WERI-Rb-1 (cell line): ENCODE results near the gene CGB1.

Experiments used
- DNase-seq: peaks from one replicate; pipeline ENCODE4 v3.0.0-alpha.2; 2020
- H3K27ac ChIP-seq: fragments of 250-450 bp; sonication (Bioruptor Pico); 2 replicates; pipeline ENCODE4 v1.5.1; 2020; ENCODE audit warnings: mild to moderate bottlenecking, moderate library complexity
- H3K27me3 ChIP-seq: fragments of 250-450 bp; sonication (Bioruptor Pico); 2 replicates; pipeline ENCODE4 v1.5.1; 2021; ENCODE audit warnings: mild to moderate bottlenecking, low read depth, moderate library complexity; ENCODE audit not compliant: insufficient read depth, severe bottlenecking
- H3K36me3 ChIP-seq: fragments of 250-450 bp; sonication (Bioruptor Pico); 2 replicates; pipeline ENCODE4 v1.5.1; 2020; ENCODE audit warnings: mild to moderate bottlenecking, moderate library complexity
- H3K4me3 ChIP-seq: 2 replicates; pipeline ENCODE4 v1.5.1; 2011; ENCODE audit warnings: low read depth, mild to moderate bottlenecking, control low read depth, low read length
- H3K9me3 ChIP-seq: fragments of 250-450 bp; sonication (Bioruptor Pico); 2 replicates; pipeline ENCODE4 v1.5.1; 2021; ENCODE audit warnings: mild to moderate bottlenecking, moderate library complexity; ENCODE audit not compliant: severe bottlenecking
- TF ChIP-seq, protein P1 (sequence below): IDR thresholded peaks from 2 replicates; pipeline ENCODE4 v1.5.1; 2011; ENCODE audit warnings: low read depth, mild to moderate bottlenecking, control low read depth, inconsistent platforms, low read length

The CGB1 gene

DNA sequence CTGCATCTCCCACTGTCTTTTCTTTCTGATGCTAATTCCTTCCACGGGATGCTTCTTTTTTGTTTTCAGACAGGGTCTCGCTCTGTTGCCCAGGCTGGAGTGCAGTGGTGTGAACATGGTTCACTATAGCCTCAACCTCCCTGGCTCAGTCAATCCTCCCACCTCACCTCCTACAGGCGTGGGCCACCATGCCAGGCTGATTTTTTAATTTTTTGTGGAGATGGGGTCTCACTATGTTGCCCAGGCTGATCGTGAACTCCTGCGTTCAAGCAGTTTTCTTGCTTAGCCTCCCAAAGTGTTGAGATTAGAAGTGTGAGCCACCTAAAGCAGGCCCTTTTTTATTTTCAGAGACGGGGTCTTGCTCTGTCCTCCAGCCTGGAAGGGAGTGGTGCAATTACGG is 48.4 kb downstream of the CGB1 start:
- Histone ChIP-seq H3K36me3 (peaks cover 39% of the 10 kb centered on the region), H3K9me3 (no peaks in the 10 kb centered on the region), H3K27me3 (no peaks in the 10 kb centered on the region), H3K27ac (peak overlapping the region; percentile 81), H3K4me3 (no peak overlapping the region)
- no peak for DNase-seq
- TF ChIP-seq, protein P1, sequence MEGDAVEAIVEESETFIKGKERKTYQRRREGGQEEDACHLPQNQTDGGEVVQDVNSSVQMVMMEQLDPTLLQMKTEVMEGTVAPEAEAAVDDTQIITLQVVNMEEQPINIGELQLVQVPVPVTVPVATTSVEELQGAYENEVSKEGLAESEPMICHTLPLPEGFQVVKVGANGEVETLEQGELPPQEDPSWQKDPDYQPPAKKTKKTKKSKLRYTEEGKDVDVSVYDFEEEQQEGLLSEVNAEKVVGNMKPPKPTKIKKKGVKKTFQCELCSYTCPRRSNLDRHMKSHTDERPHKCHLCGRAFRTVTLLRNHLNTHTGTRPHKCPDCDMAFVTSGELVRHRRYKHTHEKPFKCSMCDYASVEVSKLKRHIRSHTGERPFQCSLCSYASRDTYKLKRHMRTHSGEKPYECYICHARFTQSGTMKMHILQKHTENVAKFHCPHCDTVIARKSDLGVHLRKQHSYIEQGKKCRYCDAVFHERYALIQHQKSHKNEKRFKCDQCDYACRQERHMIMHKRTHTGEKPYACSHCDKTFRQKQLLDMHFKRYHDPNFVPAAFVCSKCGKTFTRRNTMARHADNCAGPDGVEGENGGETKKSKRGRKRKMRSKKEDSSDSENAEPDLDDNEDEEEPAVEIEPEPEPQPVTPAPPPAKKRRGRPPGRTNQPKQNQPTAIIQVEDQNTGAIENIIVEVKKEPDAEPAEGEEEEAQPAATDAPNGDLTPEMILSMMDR: no peak

DNA sequence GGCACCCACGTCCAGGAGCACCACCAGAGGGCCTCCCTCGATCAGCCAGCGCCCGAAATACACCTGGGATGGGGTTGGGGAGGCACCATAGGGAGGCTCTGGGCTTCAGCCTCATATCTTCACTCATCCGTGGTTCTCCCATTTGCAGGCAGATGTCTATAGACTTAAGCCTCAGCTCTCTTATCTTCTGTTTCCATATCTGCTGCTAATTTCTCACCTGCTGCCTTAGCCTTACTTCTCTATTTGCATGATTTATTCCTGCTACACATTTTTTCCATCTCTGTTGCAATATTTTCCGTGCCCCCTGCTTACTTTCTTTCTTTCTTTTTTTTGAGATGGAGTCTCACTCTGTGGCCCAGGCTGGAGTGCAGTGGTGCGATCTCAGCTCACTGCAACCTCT is 49.4 kb downstream of the CGB1 start:
- Histone ChIP-seq H3K27me3 (no peaks in the 10 kb centered on the region), H3K9me3 (no peaks in the 10 kb centered on the region), H3K4me3 (peak overlapping the region; percentile 17), H3K36me3 (peaks cover 48% of the 10 kb centered on the region), H3K27ac (peak overlapping the region; percentile 81)
- TF ChIP-seq, protein P1: no peak
- no peak for DNase-seq

DNA sequence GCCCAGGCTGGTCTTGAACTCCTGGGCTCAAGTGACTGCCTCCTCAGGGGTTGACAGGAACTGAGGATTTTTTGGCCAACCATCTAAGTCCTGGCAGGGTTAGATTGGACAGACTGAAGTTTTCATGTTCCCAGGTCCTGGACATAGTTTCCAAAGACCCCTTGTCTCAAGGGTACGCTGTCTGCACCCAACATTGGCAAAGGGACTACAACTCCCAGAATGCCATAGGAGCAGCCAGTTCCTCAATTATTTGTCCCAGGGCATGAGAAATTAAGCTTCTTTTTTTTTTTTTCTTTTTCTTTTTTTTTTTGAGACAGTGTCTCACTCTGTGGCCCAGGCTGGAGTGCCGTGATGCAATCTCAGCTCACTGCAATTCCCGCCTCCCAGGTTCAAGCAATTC is 50.5 kb downstream of the CGB1 start:
- no peak for DNase-seq
- Histone ChIP-seq H3K4me3 (peak overlapping the region; percentile 23), H3K27ac (peak overlapping the region; percentile 81), H3K36me3 (peaks cover 55% of the 10 kb centered on the region), H3K27me3 (no peaks in the 10 kb centered on the region), H3K9me3 (no peaks in the 10 kb centered on the region)
- TF ChIP-seq, protein P1: no peak

DNA sequence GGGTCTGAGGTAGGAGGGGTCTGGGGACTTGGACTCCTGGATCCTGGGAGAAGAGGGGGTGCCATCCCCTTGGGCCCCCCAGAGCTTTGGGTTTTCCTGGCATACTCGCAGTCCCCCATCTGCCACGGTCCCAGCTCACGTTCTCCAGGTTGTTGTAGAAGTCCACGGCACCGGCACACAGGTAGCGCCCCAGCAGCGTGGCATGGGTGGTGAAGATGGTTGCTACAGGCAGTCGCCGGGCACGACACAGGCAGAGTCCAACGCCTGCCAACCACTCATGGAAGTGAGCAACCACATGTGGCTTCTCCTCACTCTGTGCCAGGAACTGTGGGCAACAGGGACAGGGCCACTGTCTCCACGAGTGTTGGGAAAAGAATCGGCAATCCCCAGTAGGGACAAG is 51.0 kb downstream of the CGB1 start:
- Histone ChIP-seq H3K27me3 (no peaks in the 10 kb centered on the region), H3K4me3 (no peak overlapping the region), H3K36me3 (peaks cover 56% of the 10 kb centered on the region), H3K9me3 (no peaks in the 10 kb centered on the region), H3K27ac (peak overlapping the region; percentile 81)
- TF ChIP-seq, protein P1: no peak
- DNase-seq: no peak
